Loucy (cell line): ENCODE data around the gene LGR5.

Experiments
- CTCF ChIP-seq: fragments of 200-600 bp; sonication (generic); conservative IDR thresholded peaks from 2 replicates; pipeline ENCODE4 v1.5.1; 2014; ENCODE audit warnings: mild to moderate bottlenecking, antibody characterized with exemption, low read length
- EZH2phosphoT487 ChIP-seq: fragments of 200-600 bp; IDR thresholded peaks from 2 replicates; pipeline ENCODE4 v1.6.1; 2018; ENCODE audit warnings: antibody characterized with exemption, mild to moderate bottlenecking, moderate library complexity, borderline replicate concordance

DNA sequence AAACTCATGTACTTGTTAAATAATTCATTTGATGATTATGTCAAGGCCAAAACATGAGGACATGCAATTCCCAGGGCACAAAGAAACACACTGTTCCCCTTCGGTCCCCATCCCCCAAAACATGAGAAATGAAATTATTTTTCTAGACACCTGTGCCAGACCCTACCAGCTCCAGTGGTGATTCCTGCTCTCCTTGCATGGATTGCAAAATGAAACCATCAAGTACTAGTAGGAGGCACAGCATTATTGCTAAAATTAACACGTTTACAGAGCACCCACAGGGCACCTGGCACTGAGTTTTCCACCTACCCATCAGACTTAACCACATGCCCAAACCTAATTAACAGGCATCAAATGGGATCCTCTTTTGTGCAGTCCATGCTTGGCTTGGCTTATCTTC, 147.4 kb downstream of the LGR5 start:
- TF ChIP-seq CTCF, result no peak
- TF ChIP-seq EZH2phosphoT487, result no peak
